Measurements from ENCODE around the gene DLG1.

DLG1 gene

GRCh38 chr3:196995027-196995426 is 303.4 kb downstream of the DLG1 start:
- no peak for DNase-seq

GRCh38 chr3:196994056-196994455 is 304.4 kb downstream of the DLG1 start:
- DNase-seq = no peak

All from stimulated activated CD4-positive, alpha-beta T cell treated with anti-CD3 and anti-CD28 coated beads, Interleukin-15, amount 100 ng/mL, for 24 hours (primary cell).